CD4-positive, alpha-beta T cell treated with Interleukin-4 for 4 hours (primary cell): ENCODE data around the gene SLC6A6.
A peak's percentile ranks its signal among the peaks of the same experiment; 100 is the strongest.

Source experiments
- DNase-seq: peaks from one replicate; pipeline ENCODE4 v3.0.0-alpha.2; 2020

Gene SLC6A6

DNA sequence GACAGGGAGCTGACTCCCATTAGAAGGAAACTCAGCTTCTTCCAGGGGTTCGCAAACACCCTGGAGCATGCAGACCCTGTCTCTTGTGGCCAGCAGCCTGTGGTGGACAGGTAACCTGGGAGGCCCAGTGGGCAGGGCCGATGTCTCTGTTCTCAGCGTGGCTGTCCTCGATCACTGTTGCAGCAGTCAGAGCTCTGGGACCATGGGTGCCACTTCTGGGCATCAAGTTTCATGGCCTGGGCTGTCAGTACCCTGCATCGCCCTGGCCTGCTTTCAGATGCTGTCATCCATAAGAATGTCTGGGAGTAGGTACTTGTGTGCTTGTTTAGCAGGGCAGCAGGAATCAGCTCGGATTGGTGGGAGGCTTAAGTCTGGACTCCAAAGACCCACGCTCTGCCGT is 54.4 kb downstream of the SLC6A6 start:
- DNase-seq, result no peak

DNA sequence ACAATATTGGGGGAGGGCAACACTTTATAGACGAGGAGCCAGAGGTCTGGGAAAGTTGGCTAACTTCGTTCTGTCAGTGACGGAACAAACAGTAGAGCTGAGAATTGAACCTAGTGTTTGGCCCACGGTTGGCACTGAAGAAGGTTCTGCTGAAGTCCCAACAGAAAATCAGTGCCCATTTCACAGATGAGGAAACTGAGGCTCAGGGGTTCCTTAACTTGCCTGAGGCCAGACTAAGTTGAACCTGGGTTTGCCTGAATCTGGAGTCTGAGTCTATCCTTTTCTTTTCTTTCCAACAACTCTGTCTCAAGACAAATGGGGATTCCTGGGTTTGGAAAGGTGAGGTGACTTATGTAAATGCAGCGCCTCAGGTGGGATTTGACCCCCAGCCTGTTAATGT is 55.1 kb downstream of the SLC6A6 start:
- no peak for DNase-seq

DNA sequence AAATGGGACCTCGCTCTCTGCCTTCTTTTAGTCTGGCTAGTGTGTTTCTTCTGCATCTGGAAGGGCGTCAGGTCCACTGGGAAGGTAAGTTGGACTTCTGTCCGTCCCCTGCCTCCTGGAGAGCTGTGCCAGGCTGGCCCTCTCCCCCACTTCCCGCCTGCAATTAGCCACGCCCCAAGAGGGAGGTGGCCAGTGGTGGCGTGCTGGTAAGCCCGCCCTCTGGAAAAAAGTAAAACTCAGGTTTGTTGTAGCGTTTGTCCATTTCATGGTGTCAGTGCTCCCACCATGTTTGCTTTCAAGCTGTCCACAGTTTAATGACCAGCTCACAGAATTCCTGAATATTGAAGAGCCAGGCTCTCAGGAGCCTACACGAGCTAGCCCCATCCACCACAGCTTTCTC is 55.6 kb downstream of the SLC6A6 start:
- DNase-seq, result no peak

DNA sequence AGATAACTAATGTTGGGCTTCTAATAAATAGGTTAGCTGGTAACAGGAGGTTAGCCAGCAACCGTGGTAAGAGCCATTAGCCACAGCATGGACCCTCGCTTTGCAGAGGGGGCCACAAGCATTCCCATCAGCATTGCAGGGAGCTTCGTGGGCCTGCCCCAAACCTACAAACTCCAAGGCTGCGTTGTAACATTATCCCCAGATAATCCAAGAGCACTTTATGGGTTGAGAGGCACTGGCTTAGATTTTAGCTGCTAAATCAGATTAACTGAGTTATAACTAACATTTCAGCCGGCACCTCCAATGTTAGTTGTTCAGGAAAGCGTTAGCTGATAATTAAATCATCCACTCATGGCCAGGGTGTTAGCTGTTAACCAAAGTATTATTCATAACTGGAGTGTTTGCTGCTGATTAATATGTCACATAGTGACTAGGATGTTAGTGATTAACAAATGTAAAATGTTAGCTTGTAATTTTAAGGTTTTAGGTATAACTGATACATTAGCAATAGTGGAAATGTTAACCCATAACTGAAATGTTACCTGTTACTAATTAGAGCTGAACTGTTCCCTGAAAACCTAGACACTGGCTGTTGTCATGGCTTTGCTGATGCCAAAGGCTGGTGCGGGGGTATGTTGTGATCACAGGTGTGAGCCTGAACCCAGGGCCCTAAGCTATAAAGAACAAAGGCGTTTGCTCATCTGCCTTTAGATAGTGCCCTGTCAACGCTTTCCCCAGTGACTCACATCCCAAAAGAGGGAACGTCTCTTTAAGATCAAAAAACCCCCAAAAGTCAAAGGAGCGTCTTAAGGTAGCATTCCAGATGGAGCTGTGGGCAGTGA is 56.2 kb downstream of the SLC6A6 start:
- DNase-seq, result no peak

DNA sequence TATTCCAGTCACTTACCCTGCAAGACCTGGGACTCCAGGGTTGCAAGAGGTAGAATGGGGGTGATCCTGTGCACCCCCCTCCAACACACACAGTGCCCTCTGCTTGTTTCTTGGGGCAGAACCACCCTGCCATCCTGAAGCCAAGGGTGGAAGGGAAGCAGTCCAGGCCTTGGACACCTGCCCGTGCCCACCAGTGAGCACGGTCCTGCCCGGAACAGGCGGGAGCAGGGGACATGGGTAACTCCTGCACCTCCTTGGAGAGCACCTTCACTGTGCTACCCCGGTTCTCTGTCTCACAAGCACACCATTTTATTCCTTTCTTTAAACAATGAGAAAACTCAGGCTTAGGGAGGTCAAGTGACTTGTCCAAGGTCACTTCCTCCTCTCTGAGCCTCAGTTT is 57.0 kb downstream of the SLC6A6 start:
- DNase-seq, result no peak

DNA sequence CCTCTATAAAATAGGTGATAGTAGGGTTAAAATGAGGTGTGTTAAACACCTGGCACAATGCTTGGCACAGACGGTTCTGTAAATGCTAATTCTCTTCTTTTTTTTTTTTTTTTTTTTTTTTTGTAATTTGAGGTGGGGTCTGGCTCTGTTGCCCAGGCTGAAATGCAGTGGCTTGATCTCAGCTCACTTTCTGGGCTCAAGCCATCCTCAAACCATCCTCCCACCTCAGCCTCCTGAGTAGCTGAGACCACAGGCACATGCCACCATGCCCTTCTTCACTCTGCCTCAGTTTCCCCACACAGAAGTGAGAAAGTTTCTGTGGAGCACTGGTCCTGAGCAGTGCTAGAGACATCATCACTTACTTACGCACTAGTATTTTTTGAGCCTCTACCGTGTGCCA is 57.4 kb downstream of the SLC6A6 start:
- DNase-seq, result no peak

DNA sequence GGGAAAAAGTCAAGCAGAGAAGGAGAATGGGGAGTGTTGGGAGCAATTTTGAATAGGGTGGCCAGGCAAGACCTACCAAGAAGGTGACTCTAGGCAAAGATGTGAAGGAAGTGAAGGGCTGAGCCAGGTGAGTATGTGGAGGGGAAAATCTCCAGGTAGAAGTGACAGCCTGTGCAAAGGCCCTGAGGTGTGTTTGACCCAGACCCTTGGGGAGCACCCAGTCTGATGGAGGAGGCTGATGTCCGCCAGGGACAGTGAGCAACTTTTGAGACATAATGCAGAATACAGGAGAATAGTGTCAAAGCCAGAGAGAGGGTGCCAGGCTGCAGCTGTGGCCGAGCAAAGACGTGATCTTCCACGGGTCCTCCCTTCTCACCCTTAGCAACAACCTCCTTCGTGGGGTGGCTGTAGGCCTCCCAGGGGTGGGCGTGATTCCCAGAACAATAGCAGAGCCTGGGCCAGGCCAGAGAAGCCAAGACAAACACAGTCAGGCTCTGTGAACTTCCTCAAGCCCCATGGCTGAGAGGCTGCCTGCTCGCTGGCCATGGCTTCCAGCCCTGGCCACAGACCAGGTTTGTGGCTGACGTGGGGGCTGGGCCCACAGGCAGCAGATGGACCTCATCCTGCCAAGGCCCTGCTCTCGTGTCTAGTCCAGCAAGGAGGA is 58.1 kb downstream of the SLC6A6 start:
- no peak for DNase-seq

DNA sequence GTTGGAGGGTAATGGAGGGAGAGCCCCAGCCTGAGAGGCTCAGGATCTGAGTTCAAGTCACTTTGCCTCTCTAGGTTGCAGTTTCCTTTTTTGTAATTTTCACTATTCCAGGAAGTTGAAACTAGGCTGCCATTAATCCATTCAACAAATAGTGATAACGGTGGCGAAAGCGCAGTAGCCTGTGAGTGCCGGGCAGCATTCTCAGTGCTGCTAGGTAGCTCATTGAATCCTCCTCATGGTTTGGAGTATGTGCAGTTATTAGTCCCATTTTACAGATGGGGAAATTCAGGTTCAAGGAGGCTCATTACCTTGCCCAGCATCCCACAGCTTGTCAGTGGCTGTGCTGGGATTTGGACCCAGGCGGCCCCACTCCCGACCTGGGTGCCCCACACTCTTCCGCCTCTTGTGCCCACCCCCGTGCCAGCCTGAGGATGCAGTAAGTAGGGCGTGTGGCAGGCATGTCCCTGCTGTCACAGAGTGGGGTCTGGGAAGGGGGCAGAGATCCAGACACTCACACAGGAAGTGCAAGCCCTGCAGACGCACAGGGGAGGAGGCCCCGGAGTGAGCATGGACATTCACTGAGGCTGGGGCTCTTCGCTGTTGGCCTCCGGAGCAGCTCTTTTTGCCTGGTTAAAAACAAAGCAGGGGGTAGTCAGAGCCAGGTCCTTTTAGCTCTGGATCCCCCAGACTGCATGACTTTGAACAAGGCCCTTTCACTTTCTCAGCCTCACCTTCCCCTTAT is 58.8 kb downstream of the SLC6A6 start:
- no peak for DNase-seq

DNA sequence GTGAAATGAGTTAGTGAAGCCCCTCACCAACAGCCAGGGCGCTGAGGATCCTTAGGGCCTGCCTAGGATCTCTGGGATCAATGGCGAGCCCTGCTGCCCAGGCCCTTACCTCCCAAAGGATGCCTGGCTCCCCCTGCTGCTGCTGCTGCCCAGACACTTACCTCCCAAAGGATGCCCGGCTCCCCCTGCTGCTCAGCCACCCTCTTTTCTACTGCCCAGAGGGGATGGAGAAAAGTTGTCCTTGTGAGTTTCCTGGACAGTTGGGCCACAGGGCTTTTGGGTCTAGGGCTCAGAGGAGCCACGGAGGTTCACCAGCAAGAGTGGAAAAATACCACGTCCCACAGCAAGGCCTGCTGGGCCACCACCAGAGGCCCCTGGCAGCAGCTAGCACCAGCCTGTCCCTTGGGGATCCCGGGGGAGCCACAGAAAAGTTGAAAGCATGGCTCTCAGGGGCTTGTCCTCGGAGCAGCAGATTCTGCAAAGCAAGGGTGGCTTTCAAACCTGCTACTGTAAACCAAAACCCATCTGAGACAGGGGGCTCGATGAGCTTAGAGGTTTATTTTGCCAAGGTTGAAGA is 59.4 kb downstream of the SLC6A6 start:
- DNase-seq, result peak; percentile 34

DNA sequence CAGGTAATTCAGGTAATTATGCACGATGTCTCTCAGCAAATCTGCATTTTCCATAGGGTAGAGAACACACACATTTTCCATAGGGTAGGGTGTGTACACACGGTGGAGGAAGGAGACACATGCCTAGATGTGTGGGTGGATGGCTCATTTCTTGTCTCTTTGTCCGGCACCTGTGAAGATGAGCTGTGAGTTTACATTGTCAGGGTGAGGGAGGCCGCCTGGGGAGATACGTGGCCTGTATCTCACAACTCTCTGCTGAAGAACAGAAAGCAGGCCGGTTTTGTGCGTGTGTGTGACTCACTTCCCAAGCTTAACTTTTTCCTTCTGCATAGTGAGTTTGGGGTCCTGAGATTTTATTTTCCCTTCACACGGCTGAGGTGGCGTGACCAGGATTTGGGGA is 60.3 kb downstream of the SLC6A6 start:
- no peak for DNase-seq

DNA sequence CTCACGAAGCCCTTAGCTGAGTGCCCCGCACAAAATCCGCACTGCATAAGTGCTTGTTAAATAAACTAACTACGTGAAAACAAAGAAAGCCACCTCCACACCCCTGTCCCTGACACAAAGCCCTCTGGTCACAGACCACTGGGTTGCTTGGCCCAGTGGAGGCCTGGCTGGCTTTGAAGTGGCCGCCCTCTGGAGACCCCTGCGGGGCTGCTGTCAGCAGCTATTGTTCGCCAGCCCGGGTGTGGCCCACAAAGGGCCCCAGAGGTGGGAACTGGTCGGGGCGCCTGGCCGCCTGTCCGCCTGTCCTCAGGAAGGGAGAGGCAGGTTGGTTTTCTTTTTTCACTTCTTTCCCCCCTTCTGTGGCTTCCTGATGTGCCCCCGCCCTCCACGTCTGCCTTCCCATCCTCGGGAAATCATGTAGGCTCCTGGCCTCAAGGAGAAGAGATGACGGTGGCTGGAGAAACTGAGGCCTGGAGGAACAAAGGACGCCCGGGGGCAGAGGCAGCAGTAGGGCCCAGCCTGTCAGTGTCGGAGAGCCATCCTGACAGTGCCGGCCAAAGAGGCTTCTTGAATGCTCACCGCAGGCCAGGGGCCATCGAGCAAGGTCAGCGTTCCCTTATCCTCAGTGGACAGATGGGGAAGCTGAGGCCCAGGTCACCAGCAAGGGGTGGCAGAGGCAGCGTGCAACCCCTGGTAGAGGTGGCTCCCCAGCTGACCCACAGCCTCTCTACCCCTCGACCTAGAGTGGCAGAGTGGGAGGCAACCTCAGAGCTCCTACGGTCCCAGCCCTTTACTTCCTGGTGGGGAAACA is 61.1 kb downstream of the SLC6A6 start:
- no peak for DNase-seq

DNA sequence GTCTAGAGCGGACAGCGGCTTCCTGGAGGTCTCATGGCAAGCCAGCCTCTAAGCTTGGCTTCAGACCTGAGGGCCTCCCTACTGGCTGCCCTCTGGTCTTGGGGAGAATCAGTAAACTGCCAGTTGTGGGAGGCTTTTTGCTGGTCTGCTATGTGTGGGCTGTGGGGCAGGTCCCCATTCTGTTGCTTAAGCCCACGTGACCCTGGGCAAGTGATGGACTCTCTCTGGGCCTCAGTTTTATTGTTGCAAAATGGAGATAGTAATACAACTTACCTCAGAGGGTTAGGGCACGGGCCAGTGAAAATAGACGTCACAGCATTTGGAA is 61.7 kb downstream of the SLC6A6 start:
- no peak for DNase-seq

DNA sequence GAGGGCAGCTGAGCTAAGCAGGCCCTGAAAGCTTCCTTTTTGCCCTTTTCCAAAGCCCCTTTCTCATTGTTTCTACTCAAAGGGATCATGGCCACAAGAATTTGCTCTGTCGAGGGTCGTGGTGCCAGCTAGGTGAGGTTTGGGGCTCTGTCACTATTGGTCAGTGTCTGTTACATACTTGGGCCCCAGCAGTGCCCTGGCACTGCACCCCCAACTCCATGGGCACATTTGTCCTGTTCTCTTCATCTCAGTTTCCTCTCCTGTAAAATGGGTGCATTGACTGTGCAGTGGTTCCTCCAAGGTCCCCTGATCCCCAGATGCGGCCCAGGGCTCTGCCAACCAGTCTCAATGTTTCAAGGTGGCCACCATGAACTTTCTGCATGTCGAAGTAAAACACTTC is 62.1 kb downstream of the SLC6A6 start:
- no peak for DNase-seq

DNA sequence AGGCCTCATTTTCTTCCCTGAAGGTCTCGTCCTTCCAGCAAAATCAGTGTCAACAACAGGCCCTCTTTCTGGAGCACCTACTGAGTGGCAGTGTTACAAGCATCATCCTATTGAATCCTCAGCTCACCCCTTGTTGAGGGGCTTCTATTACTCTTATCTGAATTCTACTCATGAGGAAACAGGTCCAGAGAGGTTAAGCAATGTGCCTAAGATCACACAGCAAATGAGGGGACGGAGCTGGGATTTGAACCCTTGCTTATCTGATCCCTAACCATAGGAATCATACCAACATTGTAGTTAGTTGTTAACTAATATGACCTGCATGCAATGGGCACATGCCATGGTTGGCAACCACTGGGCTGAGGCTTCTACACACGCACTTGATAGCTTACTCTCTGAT is 63.0 kb downstream of the SLC6A6 start:
- DNase-seq, result no peak

DNA sequence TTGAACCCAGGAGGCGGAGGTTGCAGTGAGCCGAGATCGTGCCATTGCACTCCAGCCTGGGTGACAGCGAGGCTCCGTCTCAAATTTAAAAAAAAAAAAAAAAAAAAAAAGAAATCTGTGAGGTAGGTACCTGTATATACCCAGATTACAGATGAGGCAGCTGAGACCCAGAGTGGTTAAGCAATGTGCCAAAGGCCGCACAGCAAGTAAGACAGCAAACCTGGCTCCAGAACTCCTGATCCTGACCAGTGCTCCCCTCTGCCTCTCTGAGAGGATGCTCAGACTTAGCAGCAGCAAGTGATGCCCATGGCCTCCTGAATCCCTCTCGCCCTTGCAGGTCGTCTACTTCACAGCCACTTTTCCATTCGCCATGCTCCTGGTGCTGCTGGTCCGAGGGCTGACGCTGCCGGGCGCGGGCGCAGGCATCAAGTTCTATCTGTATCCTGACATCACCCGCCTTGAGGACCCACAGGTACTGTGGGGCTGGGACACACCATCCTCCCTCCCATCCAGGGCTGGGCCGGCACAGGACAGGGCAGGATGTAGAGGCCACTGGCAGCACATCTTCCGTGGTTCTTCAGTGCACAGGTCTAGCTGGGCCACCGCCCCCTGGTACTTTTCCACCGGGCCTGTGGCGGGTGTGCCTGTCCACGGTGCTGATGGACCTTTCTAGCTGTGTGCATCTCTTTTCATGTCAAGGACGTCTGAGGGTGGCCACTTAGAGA is 63.9 kb downstream of the SLC6A6 start:
- no peak for DNase-seq

DNA sequence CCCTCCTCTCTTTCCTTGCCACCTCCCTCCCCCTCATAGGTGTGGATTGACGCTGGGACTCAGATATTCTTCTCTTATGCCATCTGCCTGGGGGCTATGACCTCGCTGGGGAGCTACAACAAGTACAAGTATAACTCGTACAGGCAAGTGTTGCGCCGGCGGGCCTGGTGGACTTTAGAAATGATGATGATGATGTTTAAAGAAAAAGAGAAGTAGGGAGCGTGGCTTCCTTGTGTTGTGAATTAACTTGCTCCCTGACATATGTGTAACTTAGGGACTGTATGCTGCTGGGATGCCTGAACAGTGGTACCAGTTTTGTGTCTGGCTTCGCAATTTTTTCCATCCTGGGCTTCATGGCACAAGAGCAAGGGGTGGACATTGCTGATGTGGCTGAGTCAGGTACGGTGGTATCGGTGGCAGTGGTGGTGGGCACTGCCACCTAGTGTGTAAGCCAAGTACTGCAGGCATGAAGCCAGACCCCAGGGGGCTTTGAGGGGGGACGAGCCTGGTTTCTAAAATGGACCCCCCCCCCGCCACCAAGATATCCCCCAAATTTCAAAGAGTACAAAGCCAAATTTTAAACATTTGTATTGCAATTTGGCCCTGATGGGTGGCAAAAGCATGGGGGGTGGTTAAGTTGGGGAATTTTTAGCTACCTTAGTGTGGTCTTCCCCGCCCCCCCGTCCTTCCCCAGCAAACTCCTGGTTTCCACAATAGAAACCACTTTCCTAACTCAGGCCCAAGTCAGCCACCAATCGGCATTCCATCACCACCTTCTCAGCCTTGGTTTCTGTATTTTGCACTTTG is 65.6 kb downstream of the SLC6A6 start:
- DNase-seq, result peak; percentile 42

DNA sequence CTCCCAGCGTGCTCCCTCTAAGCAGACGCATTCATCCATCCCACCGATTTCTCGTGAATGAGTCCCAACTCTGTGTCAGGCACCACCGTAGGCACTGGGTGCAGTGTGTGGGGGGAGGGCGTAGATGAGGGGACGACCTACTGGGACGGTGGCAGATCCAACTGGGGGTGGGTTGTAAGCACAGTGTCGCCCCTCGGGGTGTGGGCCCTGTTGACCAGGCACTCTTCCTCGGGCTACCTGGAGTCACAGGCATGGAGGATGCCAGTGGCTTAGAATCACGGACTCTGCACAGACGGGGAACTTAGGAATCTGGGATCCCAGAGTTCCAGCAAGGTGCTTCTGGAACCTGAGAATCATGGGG is 66.2 kb downstream of the SLC6A6 start:
- no peak for DNase-seq

DNA sequence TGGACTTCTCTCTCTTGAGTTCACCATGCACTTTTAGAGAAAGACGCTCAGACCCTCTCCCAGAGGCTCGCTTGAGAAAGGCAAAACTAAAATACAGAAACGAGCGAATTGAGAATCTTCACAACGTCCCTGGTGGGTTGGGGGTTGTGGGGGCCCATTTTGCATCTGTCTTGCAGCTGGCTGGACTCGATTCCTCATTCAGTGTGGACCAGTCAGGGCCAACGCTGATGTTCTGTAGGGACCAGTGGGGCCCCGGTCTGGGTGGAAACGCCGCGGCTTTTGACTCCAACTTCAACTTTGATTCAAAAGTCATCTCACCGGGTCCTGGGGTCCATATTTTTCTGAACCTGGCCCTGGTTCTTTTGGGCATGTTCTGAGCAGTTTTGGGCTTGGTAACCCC is 68.1 kb downstream of the SLC6A6 start:
- no peak for DNase-seq

DNA sequence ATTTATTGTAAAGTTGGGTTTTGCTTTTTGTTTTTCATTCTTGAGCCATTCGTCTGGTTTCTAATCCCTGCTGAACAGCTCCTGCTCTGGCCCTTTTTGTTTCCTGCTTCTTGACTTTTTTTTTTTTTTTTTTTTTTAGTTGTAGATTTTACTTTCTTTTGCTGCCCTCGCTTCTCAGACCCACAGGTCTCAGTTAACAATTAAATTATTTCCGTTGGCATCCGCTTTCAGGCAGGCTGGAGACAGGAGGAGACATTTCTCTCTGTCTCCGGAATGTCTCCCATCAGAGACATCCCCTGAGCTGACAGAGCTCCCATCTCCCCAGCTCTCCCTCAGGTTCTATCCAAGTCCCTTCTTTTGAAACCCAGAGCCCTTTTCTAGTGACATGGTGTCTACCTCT is 68.6 kb downstream of the SLC6A6 start:
- DNase-seq, result no peak

DNA sequence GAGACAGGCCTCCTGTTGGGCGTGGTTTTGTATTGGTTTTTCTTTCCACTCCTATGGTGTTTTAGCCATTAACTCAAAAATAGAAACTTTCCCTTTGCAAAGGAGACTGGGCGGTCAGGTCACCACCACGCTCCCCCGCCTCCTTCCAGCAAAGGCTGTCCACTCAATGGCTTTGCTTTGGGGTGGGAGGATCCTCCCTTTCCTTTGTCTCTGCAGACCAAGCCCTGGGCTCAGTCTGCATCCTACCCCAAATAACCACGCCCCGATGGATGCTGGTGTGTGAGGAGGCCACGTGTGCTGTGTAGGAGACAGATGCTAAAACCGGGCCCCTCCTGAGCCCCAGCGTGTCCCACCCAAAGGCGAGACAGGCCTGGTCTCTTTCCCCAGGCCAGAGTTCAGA is 69.3 kb downstream of the SLC6A6 start:
- no peak for DNase-seq
